Cardiac fibroblast (primary cell): ENCODE results near the gene APMAP.

ENCODE experiments used
- DNase-seq, 2 donors: peaks; one replicate each; pipeline versions ENCODE4 v3.0.0 to v3.0.0-alpha.2; 2010; ENCODE audit warnings: low read depth in 2 of 2
- H3K4me3 ChIP-seq, 2 donors: replicated peaks in 1 of 2; 1 replicate in 1 of 2; 2 replicates in 1 of 2; pipeline ENCODE4 v1.5.1; 2011; ENCODE audit warnings: low read depth in 2 of 2, low read length in 2 of 2, mild to moderate bottlenecking in 2 of 2, moderate library complexity in 1 of 2
- CTCF ChIP-seq: IDR thresholded peaks from one replicate; pipeline ENCODE4 v1.5.1; 2011; ENCODE audit warnings: low read depth, mild to moderate bottlenecking, low read length, inconsistent platforms

APMAP gene

GRCh38 chr20:25014816-25015215, 22.3 kb upstream of the APMAP start:
- H3K4me3 ChIP-seq = no peak overlapping the region
- no peak for DNase-seq
- no peak for TF ChIP-seq CTCF

- H3K4me3 ChIP-seq = no peak overlapping the region
- no peak for DNase-seq
- no peak for TF ChIP-seq CTCF
Measured at GRCh38 chr20:25013478-25014380, 21.2 kb upstream of the APMAP start.

GRCh38 chr20:25012616-25013189, 20.2 kb upstream of the APMAP start:
- no peak overlapping the region for H3K4me3 ChIP-seq
- no peak for DNase-seq
- TF ChIP-seq CTCF = no peak

GRCh38 chr20:25011831-25012241, 19.3 kb upstream of the APMAP start:
- TF ChIP-seq CTCF = no peak
- H3K4me3 ChIP-seq = no peak overlapping the region
- no peak for DNase-seq

- no peak for DNase-seq
- H3K4me3 ChIP-seq = no peak overlapping the region
- TF ChIP-seq CTCF = no peak
Measured at GRCh38 chr20:25011261-25011660, 18.7 kb upstream of the APMAP start.

- no peak for DNase-seq
- TF ChIP-seq CTCF = no peak
- H3K4me3 ChIP-seq = no peak overlapping the region
Measured at GRCh38 chr20:25009218-25010145, 16.9 kb upstream of the APMAP start.
